Mesodermal cell (in vitro differentiated cells): Measurements from ENCODE around the gene VGLL4.

Source experiments
- H3K27ac ChIP-seq: 2 replicates; pipeline ENCODE4 v1.7.0; 2013; ENCODE audit warnings: mild to moderate bottlenecking, low read depth, low read length, moderate library complexity; ENCODE audit not compliant: severe bottlenecking
- H3K36me3 ChIP-seq: 2 replicates; pipeline ENCODE4 v1.7.1; 2013; ENCODE audit warnings: mild to moderate bottlenecking, low read length, moderate library complexity; ENCODE audit not compliant: control insufficient read depth, insufficient read depth
- H3K4me1 ChIP-seq: one replicate; pipeline ENCODE4 v1.7.1; 2013; ENCODE audit warnings: mild to moderate bottlenecking, low read length; ENCODE audit not compliant: insufficient read depth, control insufficient read depth, poor library complexity, severe bottlenecking
- H3K4me3 ChIP-seq: 2 replicates; pipeline ENCODE4 v1.7.0; 2013; ENCODE audit warnings: low read length, control low read depth, mild to moderate bottlenecking; ENCODE audit not compliant: insufficient read depth, poor library complexity, severe bottlenecking; ENCODE audit errors: extremely low read depth
- H3K9me3 ChIP-seq: 2 replicates; pipeline ENCODE4 v1.7.1; 2013; ENCODE audit warnings: mild to moderate bottlenecking, low read length, moderate library complexity; ENCODE audit not compliant: control insufficient read depth
- WGBS, 2 experiments: methylation state at CpG; one replicate each; pipeline ENCODE4 v1.1.5; 2013; ENCODE audit warnings: missing lambda C conversion rate in 2 of 2; ENCODE audit not compliant: insufficient coverage in 2 of 2; 5-methylcytosine and 5-hydroxymethylcytosine counted together

Gene VGLL4

DNA sequence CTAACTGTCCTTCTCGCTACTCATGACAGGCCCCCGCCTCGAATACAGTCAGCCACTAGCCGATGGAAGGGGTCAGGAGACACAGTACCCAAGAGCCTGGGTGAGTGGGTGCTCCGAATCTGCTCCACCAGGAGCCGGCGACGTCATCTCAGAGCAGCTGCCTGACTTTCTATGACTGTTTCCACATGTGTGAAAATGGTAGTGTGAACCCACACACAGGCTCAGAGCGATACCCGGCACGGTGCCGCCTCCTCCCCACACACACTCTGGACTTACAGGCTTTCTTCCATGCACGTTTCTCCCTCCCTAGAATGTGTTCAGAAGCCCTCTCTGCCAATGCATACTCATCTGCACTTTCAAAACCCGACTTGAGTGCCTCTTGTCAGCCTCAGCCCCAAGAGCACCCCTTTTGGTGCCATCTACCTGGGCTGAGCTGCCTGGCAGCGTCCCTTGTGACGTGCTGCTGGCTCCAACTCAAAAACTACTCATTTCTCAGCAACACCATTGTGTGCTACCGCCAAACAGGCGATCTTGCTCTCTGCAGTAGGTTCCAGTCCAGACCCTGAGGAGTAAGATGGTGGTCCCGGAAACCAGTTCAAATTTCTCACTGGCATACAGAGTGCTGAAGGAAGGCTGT lies 29.7 kb downstream of the VGLL4 start:
- Histone ChIP-seq H3K4me3 (no peak overlapping the region), H3K36me3 (peaks cover 35% of the 10 kb centered on the region), H3K4me1 (peaks cover 59% of the 10 kb centered on the region), H3K9me3 (no peaks in the 10 kb centered on the region), H3K27ac (no peak overlapping the region)
- 91 to 98% methylated on average over 16 to 19 of the region's 19 CpGs for WGBS, 2 experiments

DNA sequence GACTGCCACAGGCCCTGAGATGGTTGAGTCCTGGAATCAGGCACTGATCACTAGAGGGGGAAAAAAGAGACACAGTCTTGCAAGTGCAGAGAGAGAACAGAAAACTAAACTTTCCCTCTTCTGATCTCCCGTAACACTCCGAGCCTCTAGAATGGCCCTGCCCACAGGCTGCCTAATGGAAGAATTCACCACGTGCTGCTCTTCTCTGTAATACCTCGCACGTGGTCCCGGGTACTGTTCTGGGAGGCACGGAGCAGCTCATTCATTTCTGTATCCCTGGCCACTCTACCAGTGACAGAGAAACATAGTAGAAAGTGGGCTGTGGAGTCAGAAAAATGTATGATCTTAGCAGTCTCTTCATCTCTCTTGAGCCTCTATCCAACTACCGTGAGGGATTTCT lies 30.4 kb downstream of the VGLL4 start:
- H3K4me1 ChIP-seq = peaks cover 59% of the 10 kb centered on the region
- H3K4me3 ChIP-seq = no peak overlapping the region
- H3K27ac ChIP-seq = no peak overlapping the region
- peaks cover 35% of the 10 kb centered on the region for H3K36me3 ChIP-seq
- 89 to 93% methylated on average over 7 of the region's 8 CpGs for WGBS, 2 experiments
- no peaks in the 10 kb centered on the region for H3K9me3 ChIP-seq

DNA sequence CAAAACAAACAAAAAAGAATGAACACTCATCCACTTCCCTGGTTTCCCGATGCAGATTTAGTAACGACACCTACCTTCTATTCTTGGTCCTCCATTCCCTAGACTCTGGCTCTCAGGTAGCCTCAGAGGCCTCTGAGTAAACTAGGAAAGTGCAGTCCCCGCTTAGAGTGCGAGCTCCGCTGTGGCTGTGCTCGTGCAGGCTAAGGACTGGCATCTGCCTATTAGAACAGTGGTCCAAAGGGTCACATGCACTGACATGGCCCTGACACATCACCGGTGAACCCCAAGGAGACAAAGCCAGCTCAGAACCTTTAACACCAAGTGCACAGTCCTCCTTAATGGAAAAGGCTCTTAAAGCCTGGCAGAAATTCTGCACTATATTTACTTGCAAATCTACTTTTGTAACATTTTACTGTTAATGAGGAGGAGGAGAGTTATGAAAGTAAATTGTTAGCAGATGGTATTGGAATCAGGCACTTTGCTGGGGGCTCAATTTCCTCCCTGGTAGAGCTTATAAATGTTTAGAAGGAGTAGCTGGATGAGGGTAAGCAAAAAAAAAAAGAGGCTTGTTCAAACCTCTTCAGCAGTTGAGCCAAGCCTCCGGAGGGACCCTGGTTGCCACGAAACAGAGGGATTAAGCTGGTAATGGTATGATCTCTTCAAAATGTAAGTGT lies 31.1 kb downstream of the VGLL4 start:
- no peak overlapping the region for H3K4me3 ChIP-seq

DNA sequence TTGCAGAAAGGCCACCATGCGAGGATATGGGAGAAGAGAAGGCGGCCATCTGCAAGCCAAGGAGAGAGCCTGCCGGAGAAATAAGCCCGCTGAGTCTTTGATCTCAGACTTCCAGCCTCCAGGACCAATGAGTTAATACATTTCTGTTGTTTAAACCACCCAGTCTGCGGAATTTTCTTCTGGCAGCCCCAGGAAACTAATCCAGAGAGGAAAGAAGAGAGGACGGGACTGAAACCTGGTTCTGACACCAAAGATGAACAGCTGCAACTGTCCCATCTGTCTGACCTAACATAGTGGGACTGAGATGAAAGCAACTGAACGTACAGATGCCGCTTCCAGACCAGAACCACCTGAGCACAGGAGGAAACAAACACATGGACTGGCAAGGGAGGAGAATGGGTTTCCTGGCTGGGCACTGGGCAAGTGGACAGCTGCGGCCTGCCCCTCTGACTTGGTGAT lies 32.3 kb downstream of the VGLL4 start:
- Histone ChIP-seq H3K4me3 (no peak overlapping the region), H3K27ac (peak overlapping the region; percentile 54), H3K9me3 (no peaks in the 10 kb centered on the region), H3K36me3 (peaks cover 43% of the 10 kb centered on the region), H3K4me1 (peaks cover 54% of the 10 kb centered on the region)
- 70 to 82% methylated on average over 6 to 7 of the region's 9 CpGs for WGBS, 2 experiments

More for the DNA sequence above, 31.1 kb downstream of the VGLL4 start:
- Histone ChIP-seq H3K36me3 (peaks cover 35% of the 10 kb centered on the region), H3K27ac (no peak overlapping the region), H3K9me3 (no peaks in the 10 kb centered on the region), H3K4me1 (peaks cover 66% of the 10 kb centered on the region)
- WGBS, 2 experiments = 93 to 95% methylated on average over 9 of the region's 9 CpGs

DNA sequence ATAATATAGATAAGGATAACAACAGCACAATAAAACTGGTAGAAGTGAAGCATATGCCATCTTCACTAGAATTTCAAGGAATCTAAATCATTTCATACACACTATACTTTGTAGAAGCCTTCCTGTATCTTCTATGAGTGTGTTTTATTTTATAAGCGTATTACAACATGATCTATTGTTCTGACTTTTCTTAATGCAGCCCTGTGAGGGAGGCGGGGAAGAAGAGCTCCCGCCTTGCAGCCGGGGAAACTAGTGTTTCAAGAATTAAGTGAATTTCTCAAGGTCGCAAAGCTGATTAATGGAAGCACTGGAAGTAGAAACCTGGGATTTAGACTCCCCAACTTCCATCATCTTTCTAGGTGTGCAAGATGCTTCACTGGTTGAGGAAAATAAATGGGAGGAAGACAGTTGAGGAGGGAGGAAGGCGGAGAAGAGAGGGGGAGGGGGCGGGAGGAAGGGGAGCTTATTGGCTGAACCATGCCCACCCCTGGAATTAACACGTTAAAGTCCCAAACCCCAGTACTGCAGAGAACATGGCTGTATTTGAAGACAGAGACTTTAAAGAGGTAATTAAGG lies 32.9 kb downstream of the VGLL4 start:
- peak overlapping the region; percentile 81 for H3K27ac ChIP-seq
- H3K36me3 ChIP-seq = peaks cover 49% of the 10 kb centered on the region
- no peak overlapping the region for H3K4me3 ChIP-seq
- H3K9me3 ChIP-seq = no peaks in the 10 kb centered on the region
- H3K4me1 ChIP-seq = peaks cover 50% of the 10 kb centered on the region
- 94 to 100% methylated on average over 1 to 5 of the region's 8 CpGs for WGBS, 2 experiments

DNA sequence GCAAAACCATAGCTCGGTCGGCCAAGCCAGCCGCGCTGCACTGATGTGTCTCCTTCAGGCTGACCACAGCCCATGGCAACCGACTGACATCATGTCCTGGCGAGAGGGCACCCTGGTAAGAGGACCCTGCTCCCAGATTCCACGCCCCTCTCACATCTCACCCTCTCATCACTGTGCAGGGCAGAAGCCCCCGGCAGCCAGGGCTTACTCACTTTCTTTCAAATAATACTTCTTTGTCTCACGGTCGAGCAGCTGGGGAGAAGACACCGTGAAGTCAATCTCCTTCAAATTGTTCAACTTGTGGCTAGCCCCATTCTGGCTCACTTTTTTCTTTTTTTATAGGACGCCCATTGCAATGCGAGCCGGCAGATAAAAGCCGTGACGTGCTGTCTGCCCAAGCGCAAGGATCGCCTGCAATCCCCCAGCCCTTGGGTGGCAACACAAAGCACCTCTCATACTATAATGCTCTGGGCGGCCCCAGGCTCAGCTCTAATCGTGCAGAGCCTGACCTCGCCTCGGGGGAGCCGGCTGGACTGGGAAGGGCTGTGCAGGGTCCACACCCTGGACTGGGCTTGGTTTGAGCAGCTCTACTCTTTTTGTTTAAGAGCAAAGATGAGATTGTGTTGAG lies 33.6 kb downstream of the VGLL4 start:
- Histone ChIP-seq H3K36me3 (peaks cover 53% of the 10 kb centered on the region), H3K9me3 (no peaks in the 10 kb centered on the region), H3K4me3 (no peak overlapping the region), H3K4me1 (peaks cover 50% of the 10 kb centered on the region), H3K27ac (peak overlapping the region; percentile 81)
- 71% methylated on average over 17 to 22 of the region's 23 CpGs for WGBS, 2 experiments

DNA sequence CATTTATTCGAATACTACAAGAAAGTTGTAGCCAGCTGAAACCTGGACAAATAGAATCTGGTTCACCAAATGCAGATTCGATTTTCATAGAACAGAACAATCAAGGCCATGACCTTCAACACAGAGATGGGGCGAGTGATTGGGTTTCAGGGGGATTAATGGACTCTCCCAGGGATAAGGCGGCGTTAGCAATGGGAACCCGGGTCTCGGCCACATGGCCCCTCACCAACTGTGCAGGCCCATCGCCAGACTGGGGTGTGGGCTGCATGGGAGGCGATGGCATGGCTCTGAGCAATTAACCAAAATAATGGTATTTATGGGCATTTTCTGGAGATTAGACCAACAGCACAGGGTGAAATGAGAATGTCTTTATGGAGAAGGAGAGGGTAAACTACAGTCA lies 34.2 kb downstream of the VGLL4 start:
- no peak overlapping the region for H3K4me3 ChIP-seq
- peak overlapping the region; percentile 81 for H3K27ac ChIP-seq
- peaks cover 53% of the 10 kb centered on the region for H3K4me1 ChIP-seq
- WGBS, 2 experiments = 98% methylated on average over 9 of the region's 9 CpGs
- H3K9me3 ChIP-seq = no peaks in the 10 kb centered on the region
- peaks cover 51% of the 10 kb centered on the region for H3K36me3 ChIP-seq

DNA sequence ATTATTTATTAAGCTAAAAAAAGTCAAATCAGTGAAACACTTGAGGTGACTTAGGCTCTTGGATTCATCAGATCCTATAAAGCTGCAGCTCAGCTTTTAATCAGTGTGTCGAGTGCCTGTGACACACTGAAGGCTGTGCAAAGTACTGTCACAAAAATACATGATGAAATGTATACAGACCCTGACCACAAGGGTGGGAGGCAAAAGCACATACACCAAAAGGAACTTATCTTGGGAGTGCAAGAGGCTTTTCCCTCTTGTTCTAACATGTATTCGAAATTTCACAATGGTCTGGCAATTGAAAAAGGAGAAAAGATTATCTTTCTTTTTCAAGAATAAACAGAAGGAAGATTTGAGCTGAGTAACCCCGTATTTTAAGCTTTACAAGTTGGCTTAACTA lies 35.9 kb downstream of the VGLL4 start:
- 80% methylated on average over 1 to 2 of the region's 3 CpGs for WGBS, 2 experiments
- Histone ChIP-seq H3K9me3 (no peaks in the 10 kb centered on the region), H3K4me3 (no peak overlapping the region), H3K27ac (peak overlapping the region; percentile 33), H3K4me1 (peaks cover 68% of the 10 kb centered on the region), H3K36me3 (peaks cover 39% of the 10 kb centered on the region)

DNA sequence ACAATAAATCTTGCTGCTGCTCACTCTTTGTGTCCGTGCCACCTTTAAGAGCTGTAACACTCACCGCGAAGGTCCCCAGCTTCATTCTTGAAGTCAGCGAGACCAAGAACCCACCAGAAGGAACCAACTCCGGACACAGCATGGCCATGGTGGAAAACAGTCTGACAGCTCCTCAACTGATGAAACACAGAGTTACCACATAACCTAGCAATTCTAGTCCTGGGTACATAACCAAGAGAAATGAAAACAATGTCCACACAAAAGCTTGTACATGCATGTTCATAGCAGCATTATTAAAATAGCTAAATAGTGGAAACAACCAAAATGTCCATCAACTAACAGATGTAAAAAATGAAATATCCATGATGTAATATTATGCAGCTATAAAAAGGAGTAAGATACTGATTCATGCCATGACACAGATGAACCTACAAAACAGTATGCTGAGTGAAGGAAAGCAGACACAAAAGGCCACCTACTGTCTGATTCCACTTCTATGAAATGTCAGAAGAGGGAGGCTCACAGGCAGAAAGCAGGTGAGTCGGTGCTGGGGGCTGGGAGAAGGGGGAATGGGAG lies 36.8 kb downstream of the VGLL4 start:
- H3K4me3 ChIP-seq = no peak overlapping the region
- 94 to 96% methylated on average over 4 to 5 of the region's 6 CpGs for WGBS, 2 experiments
- H3K9me3 ChIP-seq = no peaks in the 10 kb centered on the region
- no peak overlapping the region for H3K27ac ChIP-seq
- H3K4me1 ChIP-seq = peaks cover 68% of the 10 kb centered on the region
- peaks cover 33% of the 10 kb centered on the region for H3K36me3 ChIP-seq

DNA sequence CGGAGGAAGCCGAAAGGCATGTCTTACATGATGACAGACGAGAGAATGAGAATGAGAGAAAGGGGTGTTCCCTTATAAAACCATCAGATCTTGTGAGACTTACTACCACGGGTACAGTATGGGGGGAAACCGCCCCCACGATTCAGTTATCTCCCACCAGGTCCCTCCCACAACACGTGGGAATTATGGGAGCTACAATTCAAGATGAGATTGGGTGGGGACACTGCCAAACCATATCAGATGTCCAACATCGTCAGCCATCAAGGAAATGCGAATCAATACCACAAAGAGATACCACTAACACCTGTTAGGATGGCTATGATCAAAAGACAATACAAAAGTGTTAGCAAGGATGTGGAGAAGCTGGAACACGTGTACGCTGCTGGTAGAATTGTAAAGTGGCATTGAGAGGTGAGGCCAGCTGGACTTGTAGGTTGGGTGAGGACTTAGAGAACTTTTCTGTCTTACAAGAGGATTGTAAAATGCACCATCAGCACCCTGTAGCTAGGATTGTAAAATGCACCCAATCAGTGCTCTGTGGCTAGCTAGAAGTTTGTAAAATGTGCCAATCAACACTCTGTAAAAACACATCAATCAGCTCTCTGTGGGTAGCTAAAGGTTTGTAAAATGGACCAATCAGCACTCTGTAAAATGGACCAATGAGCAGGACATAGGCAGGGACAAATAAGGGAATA lies 37.5 kb downstream of the VGLL4 start:
- 90 to 94% methylated on average over 4 to 9 of the region's 11 CpGs for WGBS, 2 experiments
- Histone ChIP-seq H3K4me1 (peaks cover 68% of the 10 kb centered on the region), H3K27ac (no peak overlapping the region), H3K4me3 (no peak overlapping the region), H3K36me3 (peaks cover 34% of the 10 kb centered on the region), H3K9me3 (no peaks in the 10 kb centered on the region)
